Activated CD4-positive, alpha-beta T cell treated with anti-CD3 and anti-CD28 coated beads, Interleukin-2, amount 50 U/mL, for 4 hours (primary cell): ENCODE measurements around the gene SETX.
A peak's percentile ranks its signal among the peaks of the same experiment; 100 is the strongest.
"Not testable (repeated sequence)": the region's sequence is repeated elsewhere in the genome, so short reads cannot be mapped to it uniquely, and the experiment has no call there.

Source experiments
- DNase-seq, 2 experiments: peaks; one replicate each; pipeline ENCODE4 v3.0.0-alpha.2; 2020

Gene SETX, protein sequence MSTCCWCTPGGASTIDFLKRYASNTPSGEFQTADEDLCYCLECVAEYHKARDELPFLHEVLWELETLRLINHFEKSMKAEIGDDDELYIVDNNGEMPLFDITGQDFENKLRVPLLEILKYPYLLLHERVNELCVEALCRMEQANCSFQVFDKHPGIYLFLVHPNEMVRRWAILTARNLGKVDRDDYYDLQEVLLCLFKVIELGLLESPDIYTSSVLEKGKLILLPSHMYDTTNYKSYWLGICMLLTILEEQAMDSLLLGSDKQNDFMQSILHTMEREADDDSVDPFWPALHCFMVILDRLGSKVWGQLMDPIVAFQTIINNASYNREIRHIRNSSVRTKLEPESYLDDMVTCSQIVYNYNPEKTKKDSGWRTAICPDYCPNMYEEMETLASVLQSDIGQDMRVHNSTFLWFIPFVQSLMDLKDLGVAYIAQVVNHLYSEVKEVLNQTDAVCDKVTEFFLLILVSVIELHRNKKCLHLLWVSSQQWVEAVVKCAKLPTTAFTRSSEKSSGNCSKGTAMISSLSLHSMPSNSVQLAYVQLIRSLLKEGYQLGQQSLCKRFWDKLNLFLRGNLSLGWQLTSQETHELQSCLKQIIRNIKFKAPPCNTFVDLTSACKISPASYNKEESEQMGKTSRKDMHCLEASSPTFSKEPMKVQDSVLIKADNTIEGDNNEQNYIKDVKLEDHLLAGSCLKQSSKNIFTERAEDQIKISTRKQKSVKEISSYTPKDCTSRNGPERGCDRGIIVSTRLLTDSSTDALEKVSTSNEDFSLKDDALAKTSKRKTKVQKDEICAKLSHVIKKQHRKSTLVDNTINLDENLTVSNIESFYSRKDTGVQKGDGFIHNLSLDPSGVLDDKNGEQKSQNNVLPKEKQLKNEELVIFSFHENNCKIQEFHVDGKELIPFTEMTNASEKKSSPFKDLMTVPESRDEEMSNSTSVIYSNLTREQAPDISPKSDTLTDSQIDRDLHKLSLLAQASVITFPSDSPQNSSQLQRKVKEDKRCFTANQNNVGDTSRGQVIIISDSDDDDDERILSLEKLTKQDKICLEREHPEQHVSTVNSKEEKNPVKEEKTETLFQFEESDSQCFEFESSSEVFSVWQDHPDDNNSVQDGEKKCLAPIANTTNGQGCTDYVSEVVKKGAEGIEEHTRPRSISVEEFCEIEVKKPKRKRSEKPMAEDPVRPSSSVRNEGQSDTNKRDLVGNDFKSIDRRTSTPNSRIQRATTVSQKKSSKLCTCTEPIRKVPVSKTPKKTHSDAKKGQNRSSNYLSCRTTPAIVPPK (N-terminal part only)

GRCh38 chr9:132354637-132355355 is at the start of gene SETX:
SETX (minus strand) TSS chr9:132354986; CDS start chr9:132349428, 5,558 bp downstream.
- DNase-seq: peak; percentile 94

- peak in 1 of 2 experiments; percentile 21 for DNase-seq
Observed at GRCh38 chr9:132404228-132404881, 49.6 kb upstream of the SETX start.

GRCh38 chr9:132401824-132402223 is 47.0 kb upstream of the SETX start:
- DNase-seq: no peak

- DNase-seq: no peak
Observed at GRCh38 chr9:132395560-132395959, 40.8 kb upstream of the SETX start.

DNA sequence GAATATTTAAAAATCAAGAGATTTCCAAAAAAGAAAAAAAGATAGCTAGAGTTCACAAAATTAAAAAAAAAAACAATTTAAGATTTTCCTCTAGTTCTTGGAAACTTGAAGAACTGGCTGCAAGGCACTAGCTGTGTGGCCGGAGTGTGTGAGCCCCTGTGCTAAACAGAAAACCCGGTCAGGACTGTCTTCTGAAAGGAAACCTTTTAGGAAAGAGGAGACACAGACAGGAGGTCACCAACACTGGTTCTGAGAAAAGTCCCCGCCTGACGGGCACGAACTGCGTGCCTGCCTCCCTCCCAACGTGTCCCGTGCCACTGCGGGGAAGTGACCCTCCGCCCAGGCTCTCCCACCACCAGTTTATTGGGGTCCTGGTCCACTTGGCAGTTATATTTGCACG is 36.7 kb upstream of the SETX start:
- no peak for DNase-seq

DNA sequence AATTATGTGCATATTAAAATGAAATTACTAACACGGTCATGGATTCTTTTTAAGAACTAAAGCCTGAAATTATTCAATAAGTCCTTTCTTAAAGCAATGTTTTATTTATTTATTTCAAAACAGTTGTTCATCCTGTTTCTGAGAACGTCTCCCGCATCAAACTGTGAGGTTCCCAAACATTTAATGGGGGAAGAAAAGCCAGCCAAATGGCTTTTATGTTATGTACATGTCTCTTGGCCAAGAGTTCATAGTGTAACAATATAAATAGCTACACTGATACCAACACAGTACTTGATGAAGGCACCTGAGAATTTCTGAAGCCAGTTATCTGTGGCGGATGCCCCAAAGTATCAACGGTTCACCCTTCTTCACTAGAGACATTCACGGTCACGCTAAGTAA is 36.2 kb upstream of the SETX start:
- DNase-seq: no peak

DNA sequence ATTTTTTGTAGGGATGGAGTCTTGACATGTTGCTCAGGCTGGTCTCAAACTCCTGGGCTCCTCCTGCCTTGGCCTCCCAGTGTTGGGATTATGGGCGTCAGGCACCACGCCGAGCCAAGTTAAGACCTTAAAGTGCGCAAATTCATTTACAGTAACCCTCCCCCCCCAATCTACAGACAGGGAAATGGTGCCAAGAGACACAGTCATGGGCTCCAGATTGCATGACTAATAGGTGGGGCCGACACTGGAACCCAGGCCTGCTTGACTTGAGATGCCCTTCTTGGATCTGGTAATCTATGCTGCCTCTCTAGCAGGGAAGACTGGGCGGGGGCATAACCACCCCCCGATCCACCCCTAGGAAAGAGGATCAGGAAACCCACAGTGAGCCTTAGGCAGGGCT is 32.3 kb upstream of the SETX start:
- no peak for DNase-seq

- no peak for DNase-seq
Observed at GRCh38 chr9:132384376-132384775, 29.6 kb upstream of the SETX start.

GRCh38 chr9:132383462-132383883 is 28.7 kb upstream of the SETX start:
- no peak for DNase-seq

- no peak for DNase-seq
Observed at GRCh38 chr9:132381966-132382541, 27.3 kb upstream of the SETX start.

GRCh38 chr9:132378416-132378815 is 23.6 kb upstream of the SETX start:
- not testable (repeated sequence) for DNase-seq

- not testable (repeated sequence) for DNase-seq
Observed at GRCh38 chr9:132377769-132378168, 23.0 kb upstream of the SETX start.

DNA sequence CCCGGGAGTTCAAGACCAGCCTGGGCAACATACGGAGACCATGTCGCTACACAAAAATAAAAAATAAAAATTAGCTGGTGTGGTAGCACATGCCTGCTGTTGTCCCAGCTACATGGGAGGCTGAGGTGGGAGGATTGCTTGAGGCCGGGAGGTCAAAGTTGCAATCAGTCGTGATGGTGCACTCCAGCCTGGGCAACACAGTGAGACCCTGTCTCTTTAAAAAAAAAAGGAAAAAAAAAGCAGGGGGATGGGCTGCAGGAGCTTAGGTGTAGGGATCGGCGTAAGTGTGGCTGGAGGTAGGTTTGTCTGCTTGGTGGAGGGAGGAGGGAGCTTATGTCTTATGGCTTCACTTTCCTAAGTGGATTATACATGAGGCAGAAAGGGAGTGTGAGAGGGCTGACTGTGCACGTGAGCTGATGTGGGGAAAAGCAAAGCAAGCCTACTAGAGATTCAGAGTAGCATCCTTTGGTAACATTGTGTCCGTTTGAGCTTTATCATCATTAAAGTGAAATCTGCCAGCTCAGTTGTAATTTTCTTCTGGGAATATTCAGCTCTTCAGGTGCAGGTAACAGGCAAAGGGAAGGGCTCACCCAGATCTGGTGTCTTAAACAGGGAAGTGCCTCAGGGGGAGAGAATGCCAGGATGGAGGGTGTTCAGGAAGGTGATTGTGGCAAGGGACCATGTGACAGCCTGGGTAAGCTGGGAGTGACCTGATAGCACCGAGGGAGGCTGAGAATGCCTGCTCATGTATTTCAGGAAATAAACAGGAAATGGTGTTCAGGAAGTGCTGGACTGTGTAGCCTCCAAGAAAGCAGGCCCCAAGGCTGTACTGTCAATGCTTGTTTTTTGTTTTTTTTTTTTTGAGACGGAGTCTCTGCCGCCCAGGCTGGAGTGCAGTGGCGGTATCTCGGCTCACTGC is 17.6 kb upstream of the SETX start:
- no peak for DNase-seq

DNA sequence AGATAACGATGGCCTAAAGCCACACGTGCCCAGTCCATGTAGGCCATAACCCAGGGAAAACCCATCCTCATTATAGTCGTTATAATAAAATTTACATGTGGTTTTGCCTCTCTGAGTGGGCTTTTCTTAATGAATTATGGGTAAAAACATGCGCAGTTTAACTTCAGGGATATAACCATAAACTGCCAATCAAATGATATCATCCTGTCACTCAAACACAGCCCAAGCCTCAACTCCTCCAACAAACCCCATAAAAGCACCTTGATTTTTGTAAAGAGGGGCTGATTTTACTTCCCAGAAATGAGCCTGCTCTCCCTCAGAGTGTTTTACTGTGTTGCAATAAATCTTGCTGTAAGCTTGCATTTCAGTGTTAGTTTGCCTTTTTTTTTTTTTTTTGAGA is 15.8 kb upstream of the SETX start:
- no peak for DNase-seq

- DNase-seq: no peak
Observed at GRCh38 chr9:132369421-132369820, 14.6 kb upstream of the SETX start.

DNA sequence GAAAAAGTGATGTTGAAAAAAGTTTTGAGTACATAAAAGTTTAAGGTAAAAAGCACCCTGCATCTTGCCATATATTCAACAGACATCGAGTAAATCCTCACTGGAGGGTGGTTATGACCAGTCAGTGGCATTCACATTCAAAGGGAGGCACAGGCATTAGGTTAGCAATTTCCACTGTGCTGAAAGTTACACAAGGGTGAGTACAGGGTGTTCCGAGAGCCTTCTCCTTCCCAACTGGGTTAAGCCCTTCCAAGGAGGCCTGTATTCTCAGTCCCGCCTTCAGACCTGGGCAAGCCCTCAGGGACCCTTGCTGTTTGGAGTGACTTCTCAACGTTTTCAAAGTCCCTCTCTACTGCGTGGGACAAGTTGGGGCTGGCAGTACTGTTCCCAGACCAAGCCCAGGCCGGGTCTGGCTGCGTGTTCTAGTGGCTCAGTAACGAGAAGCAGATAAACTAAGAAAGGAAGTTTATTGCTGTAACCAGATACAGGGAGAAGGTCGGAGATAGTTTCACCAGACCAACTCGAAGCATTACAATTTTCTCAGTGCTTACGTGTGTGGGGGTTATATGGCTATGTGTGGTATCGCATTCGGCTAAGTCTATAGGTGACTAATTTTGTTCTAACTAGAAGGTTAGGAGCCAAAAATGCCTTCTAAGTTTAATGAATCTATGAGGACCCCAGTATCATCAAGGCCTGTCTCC is 13.0 kb upstream of the SETX start:
- DNase-seq: no peak

DNA sequence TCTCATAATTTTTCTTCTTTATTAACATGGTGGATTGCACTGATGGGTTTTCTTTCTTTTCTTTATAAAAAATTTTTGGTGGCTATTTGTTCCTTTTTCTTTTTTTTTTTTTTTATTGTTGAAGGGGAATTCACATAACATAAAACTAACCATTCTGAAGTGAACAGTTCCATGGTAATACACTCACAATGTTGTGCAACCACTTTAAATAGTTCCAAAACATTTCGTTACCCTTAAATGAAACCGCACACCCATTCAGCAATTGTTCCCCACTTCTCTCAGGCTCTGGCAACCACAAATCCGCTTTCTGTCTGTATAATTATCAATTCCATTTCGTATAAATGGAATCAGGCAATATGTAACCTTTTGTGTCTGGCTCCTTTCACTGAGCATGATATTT is 11.7 kb upstream of the SETX start:
- no peak for DNase-seq

DNA sequence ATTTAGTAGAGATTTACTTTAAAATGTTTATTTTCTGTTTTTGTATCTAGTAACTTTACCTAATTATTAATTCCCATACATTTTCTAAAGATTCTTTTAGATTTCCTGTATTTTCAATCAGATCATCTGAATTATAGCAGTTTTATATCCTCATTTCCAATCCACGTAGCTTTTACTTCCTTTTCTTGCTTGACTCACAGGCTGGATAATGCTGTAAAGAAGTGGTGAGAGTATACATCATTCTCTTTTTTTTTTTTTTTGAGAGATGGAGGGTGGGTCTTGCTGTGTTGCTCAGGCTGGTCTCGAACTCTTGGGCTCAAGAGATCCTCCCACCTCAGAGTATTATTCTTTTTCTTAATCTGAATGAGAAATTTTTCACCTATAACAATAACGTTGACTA is 11.2 kb upstream of the SETX start:
- DNase-seq: no peak

GRCh38 chr9:132364068-132364467 is 9.3 kb upstream of the SETX start:
- no peak for DNase-seq

GRCh38 chr9:132357764-132358163 is 3.0 kb upstream of the SETX start:
- DNase-seq: no peak
